Natural killer cell (primary cell): Measurements from ENCODE around the gene COL5A3. TPM values are rescaled to one million over a fixed set of nuclear protein-coding genes. Genes with fewer than 3 reads are reported as not detected.

Experiments
- ATAC-seq, 3 donors: fragments of 150-1000 bp in 2 of 3; fragments of 200-7000 bp in 1 of 3; cut with Tn5 transposase; 1 replicate in 1 of 3; 2 replicates in 2 of 3; pipeline ENCODE4 v1.10.0; 2021; ENCODE audit warnings: mild to moderate bottlenecking in 2 of 3, moderate library complexity in 2 of 3
- DNase-seq, 2 donors: peaks; one replicate each; pipeline versions ENCODE4 v3.0.0 to v3.0.0-alpha.2; 2013 to 2021; ENCODE audit warnings: mixed read lengths in 1 of 2
- H3K27ac ChIP-seq: one replicate; pipeline ENCODE4 v1.5.1; 2013; ENCODE audit warnings: mild to moderate bottlenecking, low read length
- H3K27me3 ChIP-seq: one replicate; pipeline ENCODE4 v1.6.1; 2013; ENCODE audit warnings: low read length; ENCODE audit not compliant: control insufficient read depth, insufficient read depth
- H3K36me3 ChIP-seq: one replicate; pipeline ENCODE4 v1.6.1; 2013; ENCODE audit warnings: low read length; ENCODE audit not compliant: control insufficient read depth, insufficient read depth
- H3K4me1 ChIP-seq: one replicate; pipeline ENCODE4 v1.6.1; 2013; ENCODE audit warnings: low read length; ENCODE audit not compliant: control insufficient read depth, insufficient read depth
- H3K4me3 ChIP-seq: one replicate; pipeline ENCODE4 v1.5.1; 2013; ENCODE audit warnings: low read length
- H3K9me3 ChIP-seq: one replicate; pipeline ENCODE4 v1.6.1; 2013; ENCODE audit warnings: low read length; ENCODE audit not compliant: control insufficient read depth, insufficient read depth
- H3K27ac Mint-ChIP-seq, 2 donors: one replicate each; pipeline ENCODE4 v1.8.0; 2022; ENCODE audit warnings: mild to moderate bottlenecking in 2 of 2, mixed read lengths in 2 of 2, moderate library complexity in 1 of 2
- H3K27me3 Mint-ChIP-seq, 2 donors: one replicate each; pipeline ENCODE4 v1.8.0; 2022; ENCODE audit warnings: low read depth in 2 of 2, mixed read lengths in 2 of 2
- H3K36me3 Mint-ChIP-seq: one replicate; pipeline ENCODE4 v1.8.0; 2022; ENCODE audit warnings: mixed read lengths
- H3K4me1 Mint-ChIP-seq, 2 donors: one replicate each; pipeline ENCODE4 v1.8.0; 2022; ENCODE audit warnings: mixed read lengths in 2 of 2
- H3K4me3 Mint-ChIP-seq: one replicate; pipeline ENCODE4 v1.8.0; 2022; ENCODE audit warnings: mild to moderate bottlenecking, moderate library complexity, mixed read lengths
- H3K9me3 Mint-ChIP-seq, 2 donors: one replicate each; pipeline ENCODE4 v1.8.0; 2022; ENCODE audit warnings: mixed read lengths in 2 of 2
- WGBS: methylation state at CpG from one replicate; pipeline ENCODE4 v1.1.7; 2013; ENCODE audit warnings: missing lambda C conversion rate; ENCODE audit not compliant: insufficient coverage; 5-methylcytosine and 5-hydroxymethylcytosine counted together
- intact Hi-C: fragments of 100-400 bp; cut with micrococcal nuclease; formaldehyde crosslinking; loops from one replicate; pipeline ENCODE4 v1.14.2; 2022
- total RNA-seq, 4 donors: library from RNA; stranded (reverse); fragments of 120-200 nt in 1 of 4; gene quantifications; one replicate each; pipeline versions ENCODE4 v1.2.3 to v1.2.4, GENCODE V29; 2013 to 2022
- TF ChIP-seq, protein P1 (sequence below): fragments of 200-600 bp; IDR thresholded peaks from one replicate; pipeline ENCODE4 v1.8.0; 2022; ENCODE audit warnings: antibody characterized with exemption

The COL5A3 gene
- total RNA-seq, 3 donors from 2014 or later (not counting 1 experiment from before 2014, with no cell fraction given) = 0.33 to 6.6 (median 0.63) TPM

DNA sequence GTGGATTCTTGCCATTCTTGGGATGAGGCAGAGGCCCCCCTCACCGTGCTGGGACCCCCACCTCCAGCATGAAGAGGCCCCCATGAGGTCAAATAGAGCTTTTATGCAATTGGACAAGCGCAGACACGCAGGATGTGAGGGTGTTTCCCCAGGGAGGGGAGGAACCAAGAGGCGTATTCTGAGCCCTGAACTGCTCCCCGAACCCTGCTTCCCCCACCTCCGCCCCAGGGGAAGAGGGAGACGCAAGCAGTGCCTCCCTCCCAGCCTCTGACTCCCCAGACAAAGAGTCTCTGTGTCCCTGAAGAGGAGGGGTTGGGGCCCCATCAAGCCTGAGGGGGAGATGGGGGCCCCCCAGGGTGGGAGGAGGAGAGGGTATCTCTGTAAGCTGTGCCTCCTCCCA, 1.7 kb upstream of the COL5A3 start:
- intact Hi-C loops = no loop called here
- Histone ChIP-seq H3K27me3 (peaks cover 16% of the 10 kb centered on the region), H3K36me3 (no peaks in the 10 kb centered on the region), H3K4me1 (peaks cover 32% of the 10 kb centered on the region), H3K9me3 (no peaks in the 10 kb centered on the region), H3K4me3 (no peak overlapping the region), H3K27ac (no peak overlapping the region)
- no peak for ATAC-seq
- TF ChIP-seq, protein P1, sequence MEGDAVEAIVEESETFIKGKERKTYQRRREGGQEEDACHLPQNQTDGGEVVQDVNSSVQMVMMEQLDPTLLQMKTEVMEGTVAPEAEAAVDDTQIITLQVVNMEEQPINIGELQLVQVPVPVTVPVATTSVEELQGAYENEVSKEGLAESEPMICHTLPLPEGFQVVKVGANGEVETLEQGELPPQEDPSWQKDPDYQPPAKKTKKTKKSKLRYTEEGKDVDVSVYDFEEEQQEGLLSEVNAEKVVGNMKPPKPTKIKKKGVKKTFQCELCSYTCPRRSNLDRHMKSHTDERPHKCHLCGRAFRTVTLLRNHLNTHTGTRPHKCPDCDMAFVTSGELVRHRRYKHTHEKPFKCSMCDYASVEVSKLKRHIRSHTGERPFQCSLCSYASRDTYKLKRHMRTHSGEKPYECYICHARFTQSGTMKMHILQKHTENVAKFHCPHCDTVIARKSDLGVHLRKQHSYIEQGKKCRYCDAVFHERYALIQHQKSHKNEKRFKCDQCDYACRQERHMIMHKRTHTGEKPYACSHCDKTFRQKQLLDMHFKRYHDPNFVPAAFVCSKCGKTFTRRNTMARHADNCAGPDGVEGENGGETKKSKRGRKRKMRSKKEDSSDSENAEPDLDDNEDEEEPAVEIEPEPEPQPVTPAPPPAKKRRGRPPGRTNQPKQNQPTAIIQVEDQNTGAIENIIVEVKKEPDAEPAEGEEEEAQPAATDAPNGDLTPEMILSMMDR = no peak
- Mint-ChIP-seq H3K27me3 (peaks cover 33 to 36% of the 10 kb centered on the region in 2 donors), H3K4me3 (no peak overlapping the region), H3K36me3 (no peaks in the 10 kb centered on the region), H3K27ac (no peak overlapping the region), H3K9me3 (no peaks in the 10 kb centered on the region), H3K4me1 (peaks cover 16 to 34% of the 10 kb centered on the region in 2 donors)
- WGBS = 52% methylated on average over 5 of the region's 7 CpGs
- DNase-seq = no peak

DNA sequence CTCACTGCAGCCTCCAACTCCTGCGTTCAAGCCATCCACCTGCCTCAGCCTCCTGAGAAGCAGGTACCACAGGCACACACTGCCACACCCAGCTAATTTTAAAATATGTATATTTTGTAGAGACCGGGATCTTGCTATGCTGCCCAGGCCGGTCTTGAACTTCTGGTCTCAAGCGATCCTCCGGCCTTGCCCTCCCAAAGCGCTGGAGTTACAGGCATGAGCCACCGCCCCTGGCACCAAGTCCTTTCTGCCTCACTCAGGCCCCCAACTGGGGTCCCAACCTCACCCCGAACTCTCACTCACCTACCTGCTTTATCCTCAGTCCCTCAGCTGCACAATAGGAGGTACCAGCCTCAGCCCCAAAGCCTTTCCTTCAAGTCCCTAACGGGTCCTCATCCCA, 635 bp upstream of the COL5A3 start:
- Mint-ChIP-seq H3K4me1 (peaks cover 26 to 45% of the 10 kb centered on the region in 2 donors), H3K4me3 (peak overlapping the region; percentile 29), H3K27ac (no peak overlapping the region), H3K36me3 (no peaks in the 10 kb centered on the region), H3K27me3 (peaks cover 33 to 36% of the 10 kb centered on the region in 2 donors), H3K9me3 (no peaks in the 10 kb centered on the region)
- Histone ChIP-seq H3K4me1 (peaks cover 43% of the 10 kb centered on the region), H3K27me3 (peaks cover 16% of the 10 kb centered on the region), H3K27ac (no peak overlapping the region), H3K4me3 (no peak overlapping the region), H3K9me3 (no peaks in the 10 kb centered on the region), H3K36me3 (no peaks in the 10 kb centered on the region)
- TF ChIP-seq, protein P1 = no peak
- intact Hi-C loops = no loop called here
- no peak for DNase-seq
- 69% methylated on average over 9 of the region's 9 CpGs for WGBS
- no peak for ATAC-seq

DNA sequence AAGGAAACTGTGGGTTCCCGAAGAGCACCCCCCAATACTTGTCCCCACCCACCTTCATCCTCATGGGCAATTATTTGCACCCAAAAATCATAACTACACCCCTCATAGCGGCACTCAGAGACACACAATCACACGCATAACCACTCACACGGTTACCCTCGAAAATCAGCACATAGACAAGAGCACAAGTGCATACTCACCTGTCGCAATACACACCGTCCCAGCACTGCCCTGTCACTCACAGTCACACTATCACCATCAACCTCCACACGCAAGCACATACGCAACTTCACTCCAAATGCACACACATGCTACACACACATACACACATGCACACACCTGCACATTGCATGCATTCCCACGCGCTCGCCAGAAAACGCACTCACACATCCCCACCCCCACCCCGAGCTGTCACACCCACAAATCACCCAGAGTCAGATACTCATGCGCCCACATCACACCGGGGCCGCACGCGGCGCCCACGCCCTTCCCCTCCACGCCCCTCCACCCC, 535 bp downstream of the COL5A3 start:
- peaks cover 36 to 55% of the 10 kb centered on the region in 2 donors for H3K4me1 Mint-ChIP-seq
- H3K27me3 Mint-ChIP-seq = peaks cover 33 to 36% of the 10 kb centered on the region in 2 donors
- peaks cover 16% of the 10 kb centered on the region for H3K27me3 ChIP-seq
- H3K36me3 Mint-ChIP-seq = no peaks in the 10 kb centered on the region
- H3K27ac Mint-ChIP-seq = peak overlapping the region in 1 of 2 donors; percentile 15
- DNase-seq (peak in 1 of 2 donors; percentile 51), ATAC-seq (peak; percentile 24 to 40 (median 36))
- no peaks in the 10 kb centered on the region for H3K36me3 ChIP-seq
- H3K9me3 ChIP-seq = no peaks in the 10 kb centered on the region
- no peaks in the 10 kb centered on the region for H3K9me3 Mint-ChIP-seq
- intact Hi-C loops = no loop called here
- peak overlapping the region; percentile 35 for H3K4me3 Mint-ChIP-seq
- H3K27ac ChIP-seq = no peak overlapping the region
- peaks cover 54% of the 10 kb centered on the region for H3K4me1 ChIP-seq
- no peak overlapping the region for H3K4me3 ChIP-seq
- 7% methylated on average over 22 of the region's 22 CpGs for WGBS
- TF ChIP-seq, protein P1 = no peak
